ENCODE data around the gene RCOR3.
"Not testable (repeated sequence)": the region's sequence is repeated elsewhere in the genome, so short reads cannot be mapped to it uniquely, and the experiment has no call there.

RCOR3 gene

GRCh38 chr1:211258756-211259637, at the start of gene RCOR3:
Gene RCOR3, plus strand, starts transcription at chr1:211259366. Its CDS starts 195 bp downstream, at chr1:211259561.
- in situ Hi-C loops (cut with HindIII; ENCODE audit: low pct_ligation_motif_present, low pct_unique_long_range_greater_than_20kb, low sequenced_read_pairs): no loop called here
- peak; percentile 94 for DNase-seq

- no peak for DNase-seq
- in situ Hi-C loops (cut with HindIII; ENCODE audit: low pct_ligation_motif_present, low pct_unique_long_range_greater_than_20kb, low sequenced_read_pairs): no loop called here
Measured at GRCh38 chr1:211210052-211210451, 49.1 kb upstream of the RCOR3 start.

- in situ Hi-C loops (cut with HindIII; ENCODE audit: low pct_ligation_motif_present, low pct_unique_long_range_greater_than_20kb, low sequenced_read_pairs): no loop called here
- DNase-seq: no peak
Measured at GRCh38 chr1:211210965-211211364, 48.2 kb upstream of the RCOR3 start.

GRCh38 chr1:211213702-211214101, 45.5 kb upstream of the RCOR3 start:
- no peak for DNase-seq
- in situ Hi-C loops (cut with HindIII; ENCODE audit: low pct_ligation_motif_present, low pct_unique_long_range_greater_than_20kb, low sequenced_read_pairs): no loop called here

GRCh38 chr1:211215577-211215976, 43.6 kb upstream of the RCOR3 start:
- in situ Hi-C loops (cut with HindIII; ENCODE audit: low pct_ligation_motif_present, low pct_unique_long_range_greater_than_20kb, low sequenced_read_pairs): no loop called here
- no peak for DNase-seq

- in situ Hi-C loops (cut with HindIII; ENCODE audit: low pct_ligation_motif_present, low pct_unique_long_range_greater_than_20kb, low sequenced_read_pairs): no loop called here
- DNase-seq: no peak
Measured at GRCh38 chr1:211217392-211217791, 41.8 kb upstream of the RCOR3 start.

- not testable (repeated sequence) for DNase-seq
Measured at GRCh38 chr1:211222469-211223234, 36.5 kb upstream of the RCOR3 start.

GRCh38 chr1:211228573-211229364, 30.4 kb upstream of the RCOR3 start:
- in situ Hi-C loops (cut with HindIII; ENCODE audit: low pct_ligation_motif_present, low pct_unique_long_range_greater_than_20kb, low sequenced_read_pairs): not testable (repeated sequence)

More at GRCh38 chr1:211222469-211223234, 36.5 kb upstream of the RCOR3 start:
- in situ Hi-C loops (cut with HindIII; ENCODE audit: low pct_ligation_motif_present, low pct_unique_long_range_greater_than_20kb, low sequenced_read_pairs): not testable (repeated sequence)

GRCh38 chr1:211229365-211229759, 29.8 kb upstream of the RCOR3 start:
- DNase-seq: no peak
- in situ Hi-C loops (cut with HindIII; ENCODE audit: low pct_ligation_motif_present, low pct_unique_long_range_greater_than_20kb, low sequenced_read_pairs): no loop called here

More at GRCh38 chr1:211228573-211229364, 30.4 kb upstream of the RCOR3 start:
- not testable (repeated sequence) for DNase-seq

GRCh38 chr1:211231873-211232272, 27.3 kb upstream of the RCOR3 start:
- in situ Hi-C loops (cut with HindIII; ENCODE audit: low pct_ligation_motif_present, low pct_unique_long_range_greater_than_20kb, low sequenced_read_pairs): no loop called here
- DNase-seq: no peak

GRCh38 chr1:211236633-211237320, 22.4 kb upstream of the RCOR3 start:
- in situ Hi-C loops (cut with HindIII; ENCODE audit: low pct_ligation_motif_present, low pct_unique_long_range_greater_than_20kb, low sequenced_read_pairs): no loop called here
- peak; percentile 39 for DNase-seq

GRCh38 chr1:211237579-211237978, 21.6 kb upstream of the RCOR3 start:
- no peak for DNase-seq
- in situ Hi-C loops (cut with HindIII; ENCODE audit: low pct_ligation_motif_present, low pct_unique_long_range_greater_than_20kb, low sequenced_read_pairs): no loop called here

GRCh38 chr1:211240567-211240966, 18.6 kb upstream of the RCOR3 start:
- in situ Hi-C loops (cut with HindIII; ENCODE audit: low pct_ligation_motif_present, low pct_unique_long_range_greater_than_20kb, low sequenced_read_pairs); DNase-seq: not testable (repeated sequence)

GRCh38 chr1:211241071-211241470, 18.1 kb upstream of the RCOR3 start:
- DNase-seq: no peak
- in situ Hi-C loops (cut with HindIII; ENCODE audit: low pct_ligation_motif_present, low pct_unique_long_range_greater_than_20kb, low sequenced_read_pairs): no loop called here

- in situ Hi-C loops (cut with HindIII; ENCODE audit: low pct_ligation_motif_present, low pct_unique_long_range_greater_than_20kb, low sequenced_read_pairs); DNase-seq: not testable (repeated sequence)
Measured at GRCh38 chr1:211243639-211244038, 15.5 kb upstream of the RCOR3 start.

- DNase-seq; in situ Hi-C loops (cut with HindIII; ENCODE audit: low pct_ligation_motif_present, low pct_unique_long_range_greater_than_20kb, low sequenced_read_pairs): not testable (repeated sequence)
Measured at GRCh38 chr1:211246583-211246982, 12.6 kb upstream of the RCOR3 start.

- in situ Hi-C loops (cut with HindIII; ENCODE audit: low pct_ligation_motif_present, low pct_unique_long_range_greater_than_20kb, low sequenced_read_pairs): no loop called here
- DNase-seq: no peak
Measured at GRCh38 chr1:211247921-211248320, 11.2 kb upstream of the RCOR3 start.

GRCh38 chr1:211249611-211250010, 9.6 kb upstream of the RCOR3 start:
- DNase-seq; in situ Hi-C loops (cut with HindIII; ENCODE audit: low pct_ligation_motif_present, low pct_unique_long_range_greater_than_20kb, low sequenced_read_pairs): not testable (repeated sequence)
